ENCODE data around the gene MTCL1.

MTCL1 gene

DNA sequence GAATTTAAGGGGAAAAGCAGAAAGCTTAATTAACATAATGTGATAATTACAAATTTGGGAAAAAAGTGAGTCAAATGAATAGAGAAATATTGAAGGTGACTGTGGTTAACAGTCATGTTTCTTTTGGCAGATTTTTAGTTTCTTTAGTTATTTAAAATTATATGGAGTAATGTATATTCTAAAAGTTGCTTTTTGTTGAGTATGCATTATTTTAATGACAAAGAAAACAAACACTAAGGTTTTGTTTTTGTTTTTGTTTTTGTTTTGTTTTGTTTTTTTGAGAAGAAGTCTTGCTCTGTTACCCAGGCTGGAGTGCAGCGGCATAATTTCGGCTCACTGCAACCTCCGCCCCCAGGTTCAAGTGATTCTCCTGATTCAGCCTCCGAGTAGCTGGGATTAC lies 30.3 kb upstream of the MTCL1 start:
- TF ChIP-seq, protein P1, sequence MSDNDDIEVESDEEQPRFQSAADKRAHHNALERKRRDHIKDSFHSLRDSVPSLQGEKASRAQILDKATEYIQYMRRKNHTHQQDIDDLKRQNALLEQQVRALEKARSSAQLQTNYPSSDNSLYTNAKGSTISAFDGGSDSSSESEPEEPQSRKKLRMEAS (IDR thresholded peaks at IDR 0.05), result no peak
- no peak for TF ChIP-seq RAD21 (IDR thresholded peaks at IDR 0.05; ENCODE audit: low read depth)
- no peak for TF ChIP-seq FOXM1 (IDR thresholded peaks at IDR 0.05; ENCODE audit: borderline replicate concordance, low read depth)
- TF ChIP-seq, protein P2, sequence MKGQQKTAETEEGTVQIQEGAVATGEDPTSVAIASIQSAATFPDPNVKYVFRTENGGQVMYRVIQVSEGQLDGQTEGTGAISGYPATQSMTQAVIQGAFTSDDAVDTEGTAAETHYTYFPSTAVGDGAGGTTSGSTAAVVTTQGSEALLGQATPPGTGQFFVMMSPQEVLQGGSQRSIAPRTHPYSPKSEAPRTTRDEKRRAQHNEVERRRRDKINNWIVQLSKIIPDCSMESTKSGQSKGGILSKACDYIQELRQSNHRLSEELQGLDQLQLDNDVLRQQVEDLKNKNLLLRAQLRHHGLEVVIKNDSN (IDR thresholded peaks at IDR 0.05), result no peak
- no peak for TF ChIP-seq CREB1 (IDR thresholded peaks at IDR 0.05; ENCODE audit: low read depth)
- no peak for TF ChIP-seq ZBTB7A (IDR thresholded peaks at IDR 0.05; ENCODE audit: low read depth)

DNA sequence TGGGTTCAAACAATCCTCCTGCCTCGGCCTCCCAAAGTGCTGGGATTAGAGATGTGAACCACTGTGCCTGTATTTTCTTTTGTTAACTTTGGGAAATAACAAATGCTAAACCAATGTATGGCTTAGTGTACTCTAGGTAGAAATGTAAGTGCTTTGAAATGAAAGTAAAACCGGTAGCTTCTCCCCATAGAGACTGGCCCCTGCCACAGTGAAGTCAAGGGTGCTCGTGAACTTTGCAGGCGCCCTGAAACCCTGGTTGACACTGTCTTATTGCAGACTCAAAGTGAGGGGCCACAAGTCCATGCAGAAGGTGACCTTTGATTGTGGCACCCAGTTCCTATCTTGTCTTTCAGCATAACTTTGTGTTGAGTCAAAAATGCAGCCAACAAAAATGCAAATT lies 24.2 kb upstream of the MTCL1 start:
- TF ChIP-seq YY1 (IDR thresholded peaks at IDR 0.05; ENCODE audit: low read depth), result no peak
- TF ChIP-seq TAF1 (IDR thresholded peaks at IDR 0.05; ENCODE audit: low read depth), result no peak
- TF ChIP-seq FOXM1 (IDR thresholded peaks at IDR 0.05; ENCODE audit: borderline replicate concordance, low read depth), result no peak
- no peak for TF ChIP-seq EGR1 (IDR thresholded peaks at IDR 0.05)
- no peak for TF ChIP-seq TCF12 (IDR thresholded peaks at IDR 0.05; ENCODE audit: low read depth)
- no peak for TF ChIP-seq CEBPB (IDR thresholded peaks at IDR 0.05)
- TF ChIP-seq ZBTB7A (IDR thresholded peaks at IDR 0.05; ENCODE audit: low read depth), result no peak
- no peak for TF ChIP-seq EP300 (IDR thresholded peaks at IDR 0.05; ENCODE audit: borderline replicate concordance)
- TF ChIP-seq, protein P1 (IDR thresholded peaks at IDR 0.05), result no peak

DNA sequence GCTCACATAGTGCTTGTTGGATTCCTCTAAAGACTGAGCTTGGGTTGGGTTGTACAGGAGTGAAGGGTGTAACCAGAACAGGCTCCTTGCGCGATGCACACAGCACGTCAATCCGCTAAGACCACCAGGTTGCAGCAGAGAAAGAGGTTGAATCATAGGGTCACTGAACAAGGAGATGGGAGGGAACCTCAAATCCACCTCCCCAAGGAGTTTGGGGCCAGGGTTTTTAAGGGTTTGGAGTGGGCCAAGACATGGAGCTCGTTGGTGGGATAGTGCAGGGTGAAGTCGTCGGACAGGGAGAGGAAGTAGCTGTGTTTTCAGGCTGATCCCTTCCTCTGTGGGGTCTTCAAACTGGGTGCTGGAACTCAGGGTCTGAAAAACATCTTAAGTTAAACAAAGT lies 20.8 kb upstream of the MTCL1 start:
- TF ChIP-seq, protein P3, sequence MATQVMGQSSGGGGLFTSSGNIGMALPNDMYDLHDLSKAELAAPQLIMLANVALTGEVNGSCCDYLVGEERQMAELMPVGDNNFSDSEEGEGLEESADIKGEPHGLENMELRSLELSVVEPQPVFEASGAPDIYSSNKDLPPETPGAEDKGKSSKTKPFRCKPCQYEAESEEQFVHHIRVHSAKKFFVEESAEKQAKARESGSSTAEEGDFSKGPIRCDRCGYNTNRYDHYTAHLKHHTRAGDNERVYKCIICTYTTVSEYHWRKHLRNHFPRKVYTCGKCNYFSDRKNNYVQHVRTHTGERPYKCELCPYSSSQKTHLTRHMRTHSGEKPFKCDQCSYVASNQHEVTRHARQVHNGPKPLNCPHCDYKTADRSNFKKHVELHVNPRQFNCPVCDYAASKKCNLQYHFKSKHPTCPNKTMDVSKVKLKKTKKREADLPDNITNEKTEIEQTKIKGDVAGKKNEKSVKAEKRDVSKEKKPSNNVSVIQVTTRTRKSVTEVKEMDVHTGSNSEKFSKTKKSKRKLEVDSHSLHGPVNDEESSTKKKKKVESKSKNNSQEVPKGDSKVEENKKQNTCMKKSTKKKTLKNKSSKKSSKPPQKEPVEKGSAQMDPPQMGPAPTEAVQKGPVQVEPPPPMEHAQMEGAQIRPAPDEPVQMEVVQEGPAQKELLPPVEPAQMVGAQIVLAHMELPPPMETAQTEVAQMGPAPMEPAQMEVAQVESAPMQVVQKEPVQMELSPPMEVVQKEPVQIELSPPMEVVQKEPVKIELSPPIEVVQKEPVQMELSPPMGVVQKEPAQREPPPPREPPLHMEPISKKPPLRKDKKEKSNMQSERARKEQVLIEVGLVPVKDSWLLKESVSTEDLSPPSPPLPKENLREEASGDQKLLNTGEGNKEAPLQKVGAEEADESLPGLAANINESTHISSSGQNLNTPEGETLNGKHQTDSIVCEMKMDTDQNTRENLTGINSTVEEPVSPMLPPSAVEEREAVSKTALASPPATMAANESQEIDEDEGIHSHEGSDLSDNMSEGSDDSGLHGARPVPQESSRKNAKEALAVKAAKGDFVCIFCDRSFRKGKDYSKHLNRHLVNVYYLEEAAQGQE (IDR thresholded peaks at IDR 0.05; ENCODE audit: low read depth), result no peak
- TF ChIP-seq TCF12 (IDR thresholded peaks at IDR 0.05; ENCODE audit: low read depth) (no peak), NFIC (IDR thresholded peaks at IDR 0.05) (no peak), EP300 (IDR thresholded peaks at IDR 0.05; ENCODE audit: borderline replicate concordance) (no peak), FOXM1 (IDR thresholded peaks at IDR 0.05; ENCODE audit: borderline replicate concordance, low read depth) (no peak), CEBPB (IDR thresholded peaks at IDR 0.05) (no peak), RAD21 (IDR thresholded peaks at IDR 0.05; ENCODE audit: low read depth) (no peak), YY1 (IDR thresholded peaks at IDR 0.05; ENCODE audit: low read depth) (no peak), TAF1 (IDR thresholded peaks at IDR 0.05; ENCODE audit: low read depth) (no peak)
- TF ChIP-seq, protein P1 (IDR thresholded peaks at IDR 0.05), result no peak
- TF ChIP-seq, protein P2 (IDR thresholded peaks at IDR 0.05), result no peak

DNA sequence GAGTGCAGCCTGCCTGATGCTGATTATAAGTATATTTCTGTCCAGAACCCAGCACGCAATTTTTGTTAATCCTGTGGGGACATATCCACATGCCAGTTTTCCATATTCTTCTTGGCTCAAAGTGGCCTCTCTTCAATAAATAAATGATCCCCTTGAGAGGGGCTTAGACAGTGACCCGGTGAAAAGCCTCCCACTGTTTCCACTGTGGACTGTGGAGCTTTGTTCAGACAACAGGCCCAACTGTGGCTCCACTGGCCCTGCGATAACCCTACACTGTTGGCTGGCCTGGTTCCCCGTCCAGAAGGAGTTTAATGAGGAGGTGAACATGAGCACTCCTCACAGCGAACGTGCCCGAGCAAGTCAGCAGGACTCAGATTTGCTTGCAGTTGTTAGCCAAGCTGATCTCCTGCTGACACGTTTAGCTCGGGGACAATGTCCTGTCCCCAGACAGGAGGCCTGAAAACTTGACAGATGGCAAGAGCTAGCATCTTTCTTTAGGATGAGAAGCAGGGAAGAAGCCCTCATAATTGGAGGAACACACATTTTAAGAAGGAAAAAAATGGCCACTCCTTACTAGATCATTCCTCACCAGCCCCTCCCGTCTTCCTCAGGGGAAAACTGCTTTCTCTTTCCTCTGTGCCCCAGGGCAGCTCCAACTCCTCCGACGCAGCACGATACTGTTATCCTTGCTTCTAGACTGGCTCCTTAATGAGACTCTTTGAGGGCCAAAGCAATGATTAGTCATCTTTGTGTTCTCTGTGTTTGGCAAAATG lies 20.0 kb upstream of the MTCL1 start:
- TF ChIP-seq, protein P3 (IDR thresholded peaks at IDR 0.05; ENCODE audit: low read depth), result no peak
- TF ChIP-seq EP300 (IDR thresholded peaks at IDR 0.05; ENCODE audit: borderline replicate concordance) (no peak), FOXM1 (IDR thresholded peaks at IDR 0.05; ENCODE audit: borderline replicate concordance, low read depth) (no peak), NFIC (IDR thresholded peaks at IDR 0.05) (no peak), EGR1 (IDR thresholded peaks at IDR 0.05) (no peak), YY1 (IDR thresholded peaks at IDR 0.05; ENCODE audit: low read depth) (no peak), CEBPB (IDR thresholded peaks at IDR 0.05) (no peak), RAD21 (IDR thresholded peaks at IDR 0.05; ENCODE audit: low read depth) (no peak), CREB1 (IDR thresholded peaks at IDR 0.05; ENCODE audit: low read depth) (no peak), ZBTB7A (IDR thresholded peaks at IDR 0.05; ENCODE audit: low read depth) (no peak), TCF12 (IDR thresholded peaks at IDR 0.05; ENCODE audit: low read depth) (no peak)
- TF ChIP-seq, protein P2 (IDR thresholded peaks at IDR 0.05), result no peak
- TF ChIP-seq, protein P1 (IDR thresholded peaks at IDR 0.05), result no peak

DNA sequence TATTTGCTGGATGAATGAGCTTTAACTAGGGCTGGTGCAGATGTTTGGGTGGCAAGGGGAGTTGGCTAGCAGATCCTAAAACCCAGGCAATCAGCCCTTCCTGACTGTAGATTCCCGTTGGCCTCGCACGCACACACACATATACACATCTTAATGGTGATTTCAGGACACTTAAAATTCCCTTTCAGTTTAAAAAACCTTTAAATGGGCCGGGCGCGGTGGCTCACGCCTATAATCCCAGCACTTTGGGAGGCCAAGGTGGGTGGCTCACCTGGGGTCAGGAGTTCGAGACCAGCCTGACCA lies 19.5 kb upstream of the MTCL1 start:
- TF ChIP-seq, protein P3 (IDR thresholded peaks at IDR 0.05; ENCODE audit: low read depth), result no peak
- TF ChIP-seq TEAD4 (IDR thresholded peaks at IDR 0.05), result no peak
- TF ChIP-seq YY1 (IDR thresholded peaks at IDR 0.05; ENCODE audit: low read depth), result no peak
- no peak for TF ChIP-seq CEBPB (IDR thresholded peaks at IDR 0.05)
- TF ChIP-seq FOXM1 (IDR thresholded peaks at IDR 0.05; ENCODE audit: borderline replicate concordance, low read depth), result no peak

Measured in Ishikawa (cell line).